ENCODE results near the gene TPPP3. TPM values are rescaled to one million over a fixed set of nuclear protein-coding genes. Genes with fewer than 3 reads are reported as not detected.

TPPP3 gene
- polyA plus RNA-seq, 3 donors: 63.1 to 123 (median 78.6) TPM

DNA sequence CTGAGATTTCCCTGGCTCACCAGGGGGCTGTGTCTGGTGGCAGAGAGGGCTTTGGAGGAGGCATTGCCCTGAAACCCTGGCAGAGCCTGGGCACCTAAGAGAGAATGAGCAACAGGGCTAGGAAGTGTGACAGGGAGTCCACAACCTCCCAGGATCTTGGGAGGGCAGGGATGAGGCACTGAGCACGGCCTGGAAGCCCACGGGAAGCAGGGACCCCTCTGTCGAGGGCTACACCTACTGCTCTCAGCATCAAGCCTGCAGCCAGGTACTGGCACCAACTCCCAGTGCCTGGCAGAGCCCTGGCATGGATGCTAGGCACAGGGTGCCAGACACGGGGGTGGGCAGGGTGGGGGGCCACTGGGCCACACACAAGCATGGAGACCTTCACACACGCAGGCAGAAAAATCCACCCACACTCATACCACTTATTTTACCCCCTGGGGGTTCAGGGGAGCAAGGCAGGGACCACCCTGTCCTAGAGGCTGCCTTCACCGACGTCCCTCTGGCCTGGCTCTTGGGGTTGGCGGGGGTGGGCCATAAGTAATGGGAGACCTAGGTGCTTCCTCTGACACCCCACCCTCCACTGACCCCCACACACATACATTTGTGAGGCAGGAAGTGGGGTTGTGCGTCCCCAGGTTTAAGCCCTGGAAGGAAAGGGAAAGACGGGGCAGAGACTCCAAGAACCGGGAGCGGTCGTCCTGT lies 36.7 kb upstream of the TPPP3 start:
- Mint-ChIP-seq H3K36me3 (peaks cover 18 to 24% of the 10 kb centered on the region in 2 donors), H3K9me3 (peaks cover 0 to 21% (median 3%) of the 10 kb centered on the region in 7 donors), H3K4me1 (peaks cover 19% of the 10 kb centered on the region), H3K27ac (no peak overlapping the region), H3K4me3 (peak overlapping the region; percentile 71 to 90), H3K27me3 (ENCODE audit: low read depth in 3 of 3) (peaks cover 54 to 70% (median 61%) of the 10 kb centered on the region in 3 donors)
- Histone ChIP-seq H3K4me3 (replicated peaks in 1 of 3; ENCODE audit: low read depth in 2 of 3, low read length in 3 of 3) (peak overlapping the region in 1 of 3 experiments; percentile 69), H3K9ac (ENCODE audit: insufficient read depth, low read length, poor library complexity, severe bottlenecking) (peak overlapping the region; percentile 40), H3K27me3 (ENCODE audit: control insufficient read depth in 2 of 2, insufficient read depth in 2 of 2, low read length in 2 of 2) (peaks cover 22 to 57% of the 10 kb centered on the region in 2 donors), H2AFZ (ENCODE audit: insufficient read depth, low read depth, low read length, poor library complexity, severe bottlenecking) (peak overlapping the region; percentile 13), H3K4me1 (ENCODE audit: control insufficient read depth in 1 of 2, insufficient read depth in 2 of 2, low read length in 2 of 2) (peaks cover 15 to 23% of the 10 kb centered on the region in 2 donors), H3K4me2 (replicated peaks; ENCODE audit: extremely low read depth, low read length, poor library complexity, severe bottlenecking) (peak overlapping the region; percentile 94), H3K36me3 (replicated peaks in 1 of 2; ENCODE audit: control insufficient read depth in 1 of 2, insufficient read depth in 2 of 2, low read length in 2 of 2) (no peaks in the 10 kb centered on the region), H3K9me3 (replicated peaks in 1 of 2; ENCODE audit: control insufficient read depth in 1 of 2, insufficient read depth in 1 of 2, low read length in 2 of 2) (peaks cover 0 to 9% of the 10 kb centered on the region in 2 donors), H3K27ac (ENCODE audit: low read depth in 1 of 2, low read length in 2 of 2) (no peak overlapping the region), H4K20me1 (ENCODE audit: insufficient read depth, low read length) (peaks cover 62% of the 10 kb centered on the region), H3K79me2 (ENCODE audit: insufficient read depth, low read length) (no peaks in the 10 kb centered on the region)
- TF ChIP-seq, protein P1, sequence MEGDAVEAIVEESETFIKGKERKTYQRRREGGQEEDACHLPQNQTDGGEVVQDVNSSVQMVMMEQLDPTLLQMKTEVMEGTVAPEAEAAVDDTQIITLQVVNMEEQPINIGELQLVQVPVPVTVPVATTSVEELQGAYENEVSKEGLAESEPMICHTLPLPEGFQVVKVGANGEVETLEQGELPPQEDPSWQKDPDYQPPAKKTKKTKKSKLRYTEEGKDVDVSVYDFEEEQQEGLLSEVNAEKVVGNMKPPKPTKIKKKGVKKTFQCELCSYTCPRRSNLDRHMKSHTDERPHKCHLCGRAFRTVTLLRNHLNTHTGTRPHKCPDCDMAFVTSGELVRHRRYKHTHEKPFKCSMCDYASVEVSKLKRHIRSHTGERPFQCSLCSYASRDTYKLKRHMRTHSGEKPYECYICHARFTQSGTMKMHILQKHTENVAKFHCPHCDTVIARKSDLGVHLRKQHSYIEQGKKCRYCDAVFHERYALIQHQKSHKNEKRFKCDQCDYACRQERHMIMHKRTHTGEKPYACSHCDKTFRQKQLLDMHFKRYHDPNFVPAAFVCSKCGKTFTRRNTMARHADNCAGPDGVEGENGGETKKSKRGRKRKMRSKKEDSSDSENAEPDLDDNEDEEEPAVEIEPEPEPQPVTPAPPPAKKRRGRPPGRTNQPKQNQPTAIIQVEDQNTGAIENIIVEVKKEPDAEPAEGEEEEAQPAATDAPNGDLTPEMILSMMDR (IDR thresholded peaks at IDR 0.05): no peak
- WGBS (ENCODE audit: insufficient coverage): 33% methylated on average over 8 of the region's 13 CpGs
- no peak for DNase-seq
- intact Hi-C loops (cut with micrococcal nuclease): loop anchor here (2.0 to 5.0 kb wide), 2 partner anchors 35 to 37 kb away; no protein-coding TSS in a partner anchor

DNA sequence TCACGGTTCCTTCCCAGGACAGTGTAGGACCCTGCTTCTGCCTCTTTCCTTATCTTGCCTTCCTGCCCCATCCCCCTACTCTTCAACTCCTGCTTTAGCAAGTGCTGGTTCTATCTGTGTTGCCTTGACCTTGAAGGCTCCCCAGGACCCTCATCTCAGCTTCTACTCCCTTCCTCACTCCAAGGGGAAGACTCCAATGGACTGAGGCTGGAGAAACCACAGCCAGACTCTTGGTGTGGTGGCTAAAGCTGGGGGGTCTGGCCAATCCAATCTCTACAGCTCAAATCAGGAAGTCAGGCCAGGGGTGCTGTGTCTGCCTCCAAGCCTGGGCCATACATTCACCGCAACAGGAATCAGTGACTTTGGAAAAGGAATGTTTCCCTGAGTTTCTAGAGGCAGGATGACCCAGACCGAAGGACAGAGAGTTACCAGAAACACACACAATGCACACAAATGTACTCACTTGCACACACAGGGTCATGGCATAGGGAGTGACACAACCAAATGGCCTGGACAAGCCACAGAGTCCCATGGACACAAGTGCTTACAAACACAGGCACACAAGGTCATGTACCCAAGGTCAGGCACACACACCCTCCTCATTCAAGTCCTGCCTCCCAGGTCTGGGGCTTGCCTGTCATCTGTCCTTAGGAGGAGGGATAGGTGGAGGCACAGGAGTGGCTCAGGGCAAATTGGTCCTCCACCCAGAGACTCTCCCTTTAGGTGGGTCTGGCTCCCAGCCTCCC lies 35.9 kb upstream of the TPPP3 start:
- Histone ChIP-seq H2AFZ (ENCODE audit: insufficient read depth, low read depth, low read length, poor library complexity, severe bottlenecking) (no peak overlapping the region), H3K9me3 (replicated peaks in 1 of 2; ENCODE audit: control insufficient read depth in 1 of 2, insufficient read depth in 1 of 2, low read length in 2 of 2) (peaks cover 0 to 9% of the 10 kb centered on the region in 2 donors), H3K4me3 (replicated peaks in 1 of 3; ENCODE audit: low read depth in 2 of 3, low read length in 3 of 3) (no peak overlapping the region), H3K4me2 (replicated peaks; ENCODE audit: extremely low read depth, low read length, poor library complexity, severe bottlenecking) (no peak overlapping the region), H3K36me3 (replicated peaks in 1 of 2; ENCODE audit: control insufficient read depth in 1 of 2, insufficient read depth in 2 of 2, low read length in 2 of 2) (no peaks in the 10 kb centered on the region), H3K27ac (ENCODE audit: low read depth in 1 of 2, low read length in 2 of 2) (no peak overlapping the region), H4K20me1 (ENCODE audit: insufficient read depth, low read length) (peaks cover 55% of the 10 kb centered on the region), H3K9ac (ENCODE audit: insufficient read depth, low read length, poor library complexity, severe bottlenecking) (no peak overlapping the region), H3K79me2 (ENCODE audit: insufficient read depth, low read length) (no peaks in the 10 kb centered on the region), H3K4me1 (ENCODE audit: control insufficient read depth in 1 of 2, insufficient read depth in 2 of 2, low read length in 2 of 2) (peaks cover 14 to 18% of the 10 kb centered on the region in 2 donors), H3K27me3 (ENCODE audit: control insufficient read depth in 2 of 2, insufficient read depth in 2 of 2, low read length in 2 of 2) (peaks cover 22 to 64% of the 10 kb centered on the region in 2 donors)
- Mint-ChIP-seq H3K27ac (peak overlapping the region in 1 of 7 donors; percentile 74), H3K4me1 (peaks cover 16% of the 10 kb centered on the region), H3K9me3 (peaks cover 0 to 21% (median 3%) of the 10 kb centered on the region in 7 donors), H3K36me3 (peaks cover 16 to 19% of the 10 kb centered on the region in 2 donors), H3K27me3 (ENCODE audit: low read depth in 3 of 3) (peaks cover 58 to 75% (median 63%) of the 10 kb centered on the region in 3 donors), H3K4me3 (peak overlapping the region in 1 of 2 donors; percentile 76)
- no peak for DNase-seq
- WGBS (ENCODE audit: insufficient coverage): 77% methylated on average over 3 of the region's 3 CpGs
- intact Hi-C loops (cut with micrococcal nuclease): loop anchor here (2.0 to 5.0 kb wide), 2 partner anchors 36 to 38 kb away; no protein-coding TSS in a partner anchor
- TF ChIP-seq, protein P1 (IDR thresholded peaks at IDR 0.05): no peak
